OCI-LY1 (cell line): ENCODE measurements around the gene DMBT1.

ENCODE experiments used
- H2AFZ ChIP-seq: fragments of 200-600 bp; sonication (generic), shearing (Covaris generic); 2 replicates; pipeline ENCODE4 v1.6.0; 2014; ENCODE audit warnings: antibody characterized with exemption, mild to moderate bottlenecking, low read length
- H3F3A ChIP-seq: fragments of 200-600 bp; sonication (generic), shearing (Covaris generic); 2 replicates; pipeline ENCODE4 v1.6.0; 2014; ENCODE audit warnings: mild to moderate bottlenecking, antibody characterized with exemption, low read length, moderate library complexity; ENCODE audit not compliant: insufficient read depth
- H3K27ac ChIP-seq: fragments of 200-600 bp; sonication (generic); 2 replicates; pipeline ENCODE4 v1.5.1; 2014; ENCODE audit warnings: low read length, mixed run types, mild to moderate bottlenecking, low read depth; ENCODE audit not compliant: poor library complexity, severe bottlenecking
- H3K27me3 ChIP-seq: fragments of 200-600 bp; sonication (generic); 2 replicates; pipeline ENCODE4 v1.6.0; 2014; ENCODE audit warnings: antibody characterized with exemption, mild to moderate bottlenecking, low read length, moderate library complexity; ENCODE audit not compliant: insufficient read depth
- H3K36me3 ChIP-seq: fragments of 200-600 bp; sonication (generic); 2 replicates; pipeline ENCODE4 v1.6.1; 2014; ENCODE audit warnings: mild to moderate bottlenecking, antibody characterized with exemption, low read length, moderate library complexity, mixed read lengths; ENCODE audit not compliant: insufficient read depth
- H3K4me1 ChIP-seq: fragments of 200-600 bp; sonication (generic); 2 replicates; pipeline ENCODE4 v1.5.1; 2014; ENCODE audit warnings: mild to moderate bottlenecking, low read length, moderate library complexity; ENCODE audit not compliant: insufficient read depth, severe bottlenecking
- H3K4me2 ChIP-seq: fragments of 200-600 bp; sonication (generic), shearing (Covaris generic); 2 replicates; pipeline ENCODE4 v1.6.1; 2014; ENCODE audit warnings: low read length
- H3K4me3 ChIP-seq: fragments of 200-600 bp; sonication (generic); 2 replicates; pipeline ENCODE4 v1.5.1; 2014; ENCODE audit warnings: low read length, low read depth, mild to moderate bottlenecking, mixed read lengths; ENCODE audit not compliant: poor library complexity, severe bottlenecking
- H3K79me2 ChIP-seq: fragments of 200-600 bp; shearing (Covaris generic); 2 replicates; pipeline ENCODE4 v1.6.1; 2016; ENCODE audit warnings: mixed run types, low read length, mixed read lengths; ENCODE audit not compliant: insufficient read depth
- H3K9ac ChIP-seq: fragments of 200-600 bp; sonication (generic), shearing (Covaris generic); 2 replicates; pipeline ENCODE4 v1.6.1; 2014; ENCODE audit warnings: mild to moderate bottlenecking, low read length, mixed read lengths
- H3K9me2 ChIP-seq: fragments of 200-600 bp; sonication (generic), shearing (Covaris generic); 2 replicates; pipeline ENCODE4 v1.6.1; 2014; ENCODE audit warnings: low read depth, mild to moderate bottlenecking, low read length, mixed read lengths
- H3K9me3 ChIP-seq: fragments of 200-600 bp; shearing (Covaris generic); 2 replicates; pipeline ENCODE4 v1.6.1; 2014; ENCODE audit warnings: low read length, mixed read lengths
- H4K20me1 ChIP-seq: fragments of 200-600 bp; sonication (generic), shearing (Covaris generic); 2 replicates; pipeline ENCODE4 v1.6.0; 2016; ENCODE audit warnings: mild to moderate bottlenecking, low read length; ENCODE audit not compliant: insufficient read depth
- EZH2 ChIP-seq: fragments of 200-600 bp; sonication (generic), shearing (Covaris generic); IDR thresholded peaks from 2 replicates; pipeline ENCODE4 v1.8.0; 2017; ENCODE audit warnings: borderline replicate concordance, mixed run types, mild to moderate bottlenecking, antibody characterized with exemption, low read length, moderate library complexity, mixed read lengths
- TF ChIP-seq, protein P1 (sequence below): fragments of 200-600 bp; sonication (generic), shearing (Covaris generic); IDR thresholded peaks from 2 replicates; pipeline ENCODE4 v1.5.1; 2017; ENCODE audit warnings: mild to moderate bottlenecking, antibody characterized with exemption, low read length, moderate library complexity, mixed read lengths

DMBT1 gene

DNA sequence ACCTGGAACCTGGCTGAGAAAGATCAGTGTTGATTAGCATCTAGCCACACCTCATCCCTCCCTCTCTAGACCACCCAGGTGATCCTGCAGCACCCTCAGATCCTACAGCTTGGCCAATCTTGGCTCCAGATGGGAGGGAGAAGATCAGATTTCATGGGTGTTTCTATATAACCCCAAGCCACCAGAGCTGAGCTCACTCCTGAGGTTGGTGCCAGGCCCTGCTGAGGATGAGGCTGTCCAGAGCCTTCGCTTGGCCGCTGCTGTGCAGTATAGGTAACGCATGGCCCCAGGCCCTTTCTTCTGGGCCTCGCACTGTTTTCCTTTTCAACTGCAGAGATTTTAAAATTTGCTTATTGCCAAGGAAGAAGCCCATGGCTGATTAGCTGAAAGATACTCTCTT lies 112.1 kb downstream of the DMBT1 start:
- no peak for TF ChIP-seq EZH2
- TF ChIP-seq, protein P1, sequence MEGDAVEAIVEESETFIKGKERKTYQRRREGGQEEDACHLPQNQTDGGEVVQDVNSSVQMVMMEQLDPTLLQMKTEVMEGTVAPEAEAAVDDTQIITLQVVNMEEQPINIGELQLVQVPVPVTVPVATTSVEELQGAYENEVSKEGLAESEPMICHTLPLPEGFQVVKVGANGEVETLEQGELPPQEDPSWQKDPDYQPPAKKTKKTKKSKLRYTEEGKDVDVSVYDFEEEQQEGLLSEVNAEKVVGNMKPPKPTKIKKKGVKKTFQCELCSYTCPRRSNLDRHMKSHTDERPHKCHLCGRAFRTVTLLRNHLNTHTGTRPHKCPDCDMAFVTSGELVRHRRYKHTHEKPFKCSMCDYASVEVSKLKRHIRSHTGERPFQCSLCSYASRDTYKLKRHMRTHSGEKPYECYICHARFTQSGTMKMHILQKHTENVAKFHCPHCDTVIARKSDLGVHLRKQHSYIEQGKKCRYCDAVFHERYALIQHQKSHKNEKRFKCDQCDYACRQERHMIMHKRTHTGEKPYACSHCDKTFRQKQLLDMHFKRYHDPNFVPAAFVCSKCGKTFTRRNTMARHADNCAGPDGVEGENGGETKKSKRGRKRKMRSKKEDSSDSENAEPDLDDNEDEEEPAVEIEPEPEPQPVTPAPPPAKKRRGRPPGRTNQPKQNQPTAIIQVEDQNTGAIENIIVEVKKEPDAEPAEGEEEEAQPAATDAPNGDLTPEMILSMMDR = no peak
- Histone ChIP-seq H4K20me1 (no peaks in the 10 kb centered on the region), H3K36me3 (no peaks in the 10 kb centered on the region), H3K9ac (no peak overlapping the region), H3K4me2 (no peak overlapping the region), H3F3A (no peaks in the 10 kb centered on the region), H3K27me3 (no peaks in the 10 kb centered on the region), H3K4me3 (no peak overlapping the region), H3K9me2 (no peaks in the 10 kb centered on the region), H3K27ac (no peak overlapping the region), H3K9me3 (no peaks in the 10 kb centered on the region), H3K4me1 (no peaks in the 10 kb centered on the region), H3K79me2 (no peaks in the 10 kb centered on the region), H2AFZ (no peak overlapping the region)

DNA sequence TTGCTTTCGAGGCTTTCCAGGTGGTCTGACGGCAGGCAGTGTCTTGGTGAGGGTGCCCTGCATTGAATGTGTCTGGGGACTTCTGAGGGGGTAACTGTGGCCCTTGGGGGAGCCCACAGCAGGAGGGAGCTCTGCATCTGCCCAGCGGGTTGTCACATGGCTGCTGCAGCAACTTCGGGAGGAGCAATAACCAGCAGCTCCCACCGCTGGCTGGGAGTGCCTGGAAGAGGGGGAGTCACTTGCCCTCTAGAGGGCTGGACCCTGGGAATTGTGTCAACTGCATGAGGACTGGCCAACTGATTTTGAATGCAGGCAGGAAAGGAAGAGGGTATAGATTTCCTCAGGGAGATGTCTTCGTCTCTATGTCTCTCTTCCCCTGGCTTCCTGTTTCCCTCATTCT lies 112.7 kb downstream of the DMBT1 start:
- no peak overlapping the region for H2AFZ ChIP-seq
- H3K27me3 ChIP-seq = no peaks in the 10 kb centered on the region
- H3K36me3 ChIP-seq = no peaks in the 10 kb centered on the region
- no peak overlapping the region for H3K9ac ChIP-seq
- H4K20me1 ChIP-seq = no peaks in the 10 kb centered on the region
- no peak overlapping the region for H3K4me3 ChIP-seq
- H3K27ac ChIP-seq = no peak overlapping the region
- H3K4me2 ChIP-seq = no peak overlapping the region
- H3K9me2 ChIP-seq = no peaks in the 10 kb centered on the region
- no peaks in the 10 kb centered on the region for H3F3A ChIP-seq
- no peak for TF ChIP-seq EZH2
- TF ChIP-seq, protein P1 = no peak
- no peaks in the 10 kb centered on the region for H3K9me3 ChIP-seq
- no peaks in the 10 kb centered on the region for H3K79me2 ChIP-seq
- no peaks in the 10 kb centered on the region for H3K4me1 ChIP-seq

- Histone ChIP-seq H3K9me2 (no peaks in the 10 kb centered on the region), H3K4me3 (no peak overlapping the region), H3K9ac (no peak overlapping the region), H2AFZ (no peak overlapping the region), H3K4me1 (no peaks in the 10 kb centered on the region), H3K79me2 (no peaks in the 10 kb centered on the region), H3K4me2 (no peak overlapping the region), H3K9me3 (no peaks in the 10 kb centered on the region), H3K27ac (no peak overlapping the region), H3F3A (no peaks in the 10 kb centered on the region), H3K27me3 (no peaks in the 10 kb centered on the region), H3K36me3 (no peaks in the 10 kb centered on the region), H4K20me1 (no peaks in the 10 kb centered on the region)
- TF ChIP-seq, protein P1 = no peak
Measured at GRCh38 chr10:122673731-122674130, 113.2 kb downstream of the DMBT1 start.
